ENCODE results near the gene SENP1. TPM values are rescaled to one million over a fixed set of nuclear protein-coding genes. Genes with fewer than 3 reads are reported as not detected.
"Not testable (repeated sequence)": the region's sequence is repeated elsewhere in the genome, so short reads cannot be mapped to it uniquely, and the experiment has no call there.

SENP1 gene
- total and polyA plus RNA-seq, 2 of the 13 experiments (the other 11 are each of a cell fraction or from before 2014, with no cell fraction given) = 14.0 to 20.2 TPM

- CTCF ChIA-PET (ENCODE audit: low intra/inter-chr PET ratio, low total read pairs) = no interaction called here
- Histone ChIP-seq H4K20me1 (ENCODE audit: insufficient read depth, low read length) (no peaks in the 10 kb centered on the region), H3K27me3 (ENCODE audit: control insufficient read depth in 1 of 2, insufficient read depth in 2 of 2, low read length in 2 of 2) (no peaks in the 10 kb centered on the region; a peak in 1 of 5 replicates), H3K36me3 (replicated peaks in 1 of 2; ENCODE audit: control insufficient read depth in 1 of 2, insufficient read depth in 2 of 2, low read length in 2 of 2) (no peaks in the 10 kb centered on the region), H3K4me2 (ENCODE audit: low read depth, low read length) (no peak overlapping the region), H3K27ac (ENCODE audit: extremely low read length, insufficient read depth, low read length) (no peak overlapping the region), H2AFZ (ENCODE audit: low read length) (no peak overlapping the region), H3K9ac (ENCODE audit: insufficient read depth, low read depth, low read length) (no peak overlapping the region), H3K4me3 (replicated peaks in 1 of 3; ENCODE audit: insufficient read depth in 1 of 3, low read depth in 2 of 3, low read length in 3 of 3) (no peak overlapping the region), H3K79me2 (ENCODE audit: insufficient read depth, low read length) (no peaks in the 10 kb centered on the region), H3K9me3 (ENCODE audit: low read length) (no peaks in the 10 kb centered on the region), H3K4me1 (ENCODE audit: insufficient read depth, low read length) (peaks cover 25% of the 10 kb centered on the region)
- no peak for TF ChIP-seq ZNF234 (CRISPR knock-in tag; conservative IDR thresholded peaks at IDR 0.05)
- TF ChIP-seq FOXA3 (CRISPR knock-in tag; IDR thresholded peaks at IDR 0.05) = no peak
- TF ChIP-seq ZSCAN25 (CRISPR knock-in tag; IDR thresholded peaks at IDR 0.05) = no peak
- TF ChIP-seq GLMP (CRISPR knock-in tag; IDR thresholded peaks at IDR 0.05; ENCODE audit: borderline replicate concordance) = no peak
- no peak for TF ChIP-seq ZSCAN22 (CRISPR knock-in tag; IDR thresholded peaks at IDR 0.05)
- no peak for TF ChIP-seq ZNF598 (CRISPR knock-in tag; IDR thresholded peaks at IDR 0.05; ENCODE audit: borderline replicate concordance)
- no peak for TF ChIP-seq NFE2L1 (CRISPR knock-in tag; IDR thresholded peaks at IDR 0.05; ENCODE audit: borderline replicate concordance)
- no peak for TF ChIP-seq CCAR2 (optimal IDR thresholded peaks at IDR 0.05; ENCODE audit: low read depth, low read length)
- POLR2A ChIA-PET = no interaction called here
- ATAC-seq (no peak), FAIRE-seq (no peak), DNase-seq (ENCODE audit: low spot score) (no peak)
- in situ Hi-C loops (cut with HindIII; ENCODE audit: extremely low pct_ligation_motif_present, low pct_unique_long_range_greater_than_20kb) = no loop called here
- WGBS (ENCODE audit: low lambda C conversion rate) = 76% methylated on average over 4 of the region's 4 CpGs
- BruUV-seq (replicated peaks) = no TSS peak
- intact Hi-C loops (cut with micrococcal nuclease; ENCODE audit: unreplicated experiment) = no loop called here
Measured at GRCh38 chr12:48125985-48126384, 20.1 kb upstream of the SENP1 start.

GRCh38 chr12:48125542-48125941, 19.7 kb upstream of the SENP1 start:
- H4K20me1 ChIP-seq (ENCODE audit: insufficient read depth, low read length); H3K9me3 ChIP-seq (ENCODE audit: low read length); H3K27me3 ChIP-seq (ENCODE audit: control insufficient read depth in 1 of 2, insufficient read depth in 2 of 2, low read length in 2 of 2); H2AFZ ChIP-seq (ENCODE audit: low read length); ATAC-seq; H3K79me2 ChIP-seq (ENCODE audit: insufficient read depth, low read length); DNase-seq (ENCODE audit: low spot score); intact Hi-C loops (cut with micrococcal nuclease; ENCODE audit: unreplicated experiment); H3K4me3 ChIP-seq (replicated peaks in 1 of 3; ENCODE audit: insufficient read depth in 1 of 3, low read depth in 2 of 3, low read length in 3 of 3); POLR2A ChIA-PET; H3K9ac ChIP-seq (ENCODE audit: insufficient read depth, low read depth, low read length); BruUV-seq (replicated peaks); in situ Hi-C loops (cut with HindIII; ENCODE audit: extremely low pct_ligation_motif_present, low pct_unique_long_range_greater_than_20kb); FAIRE-seq; H3K4me2 ChIP-seq (ENCODE audit: low read depth, low read length); H3K36me3 ChIP-seq (replicated peaks in 1 of 2; ENCODE audit: control insufficient read depth in 1 of 2, insufficient read depth in 2 of 2, low read length in 2 of 2); H3K27ac ChIP-seq (ENCODE audit: extremely low read length, insufficient read depth, low read length); CTCF ChIA-PET (ENCODE audit: low intra/inter-chr PET ratio, low total read pairs): not testable (repeated sequence)
- 86% methylated on average over 4 of the region's 5 CpGs for WGBS (ENCODE audit: low lambda C conversion rate)
- peaks cover 25% of the 10 kb centered on the region for H3K4me1 ChIP-seq (ENCODE audit: insufficient read depth, low read length)

Measured in HepG2 (cell line).